T-cell (primary cell): ENCODE results near the gene RASAL1. TPM values are rescaled to one million over a fixed set of nuclear protein-coding genes. Genes with fewer than 3 reads are reported as not detected.

Experiments used
- ATAC-seq, 4 experiments: fragments of 200-7000 bp in 3 of 4; fragments of 150-1000 bp in 1 of 4; cut with Tn5 transposase; replicated peaks in 1 of 4; 1 replicate in 3 of 4; 2 replicates in 1 of 4; pipeline ENCODE4 v1.10.0; 2021; ENCODE audit warnings: moderate library complexity in 3 of 4, mild to moderate bottlenecking in 2 of 4, moderate number of reproducible peaks in 1 of 4
- CTCF ChIA-PET, 2 donors: fragments of 300-600 bp; sonication (Branson Sonifier 250); formaldehyde crosslinking; loops; one replicate each; lab custom pipeline; 2022; ENCODE audit warnings: antibody characterized with exemption in 2 of 2; lab: Charles Lee
- POLR2A ChIA-PET, 2 donors: fragments of 300-600 bp; sonication (Branson Sonifier 250); formaldehyde crosslinking; loops; one replicate each; lab custom pipeline; 2022; ENCODE audit warnings: antibody characterized with exemption in 2 of 2; lab: Charles Lee
- DNase-seq, 35 experiments: peaks; one replicate each; pipeline versions ENCODE4 v3.0.0 to v3.0.0-alpha.2; 2013 to 2023
- H3K27ac ChIP-seq: one replicate; pipeline ENCODE4 v1.5.1; 2013; ENCODE audit warnings: low read length
- H3K27me3 ChIP-seq, 2 experiments: replicated peaks in 1 of 2; 1 replicate in 1 of 2; 2 replicates in 1 of 2; pipeline versions ENCODE4 v1.6.1 to v1.7.0; 2013; ENCODE audit warnings: low read length in 1 of 2, mixed read lengths in 1 of 2; ENCODE audit not compliant: control insufficient read depth in 2 of 2, insufficient read depth in 2 of 2; ENCODE audit errors: extremely low read depth in 1 of 2
- H3K36me3 ChIP-seq, 2 donors: 1 replicate in 1 of 2; 2 replicates in 1 of 2; pipeline versions ENCODE4 v1.6.1 to v1.7.0; 2013; ENCODE audit warnings: low read length in 1 of 2; ENCODE audit not compliant: control insufficient read depth in 2 of 2, insufficient read depth in 1 of 2; ENCODE audit errors: extremely low read depth in 1 of 2
- H3K4me1 ChIP-seq, 2 experiments: 1 replicate in 1 of 2; 2 replicates in 1 of 2; pipeline versions ENCODE4 v1.6.1 to v1.7.0; 2013; ENCODE audit warnings: low read length in 2 of 2, mixed read lengths in 1 of 2; ENCODE audit not compliant: insufficient read depth in 2 of 2, control insufficient read depth in 1 of 2; ENCODE audit errors: extremely low read depth in 1 of 2
- H3K4me3 ChIP-seq, 2 donors: 1 replicate in 1 of 2; 2 replicates in 1 of 2; pipeline versions ENCODE4 v1.5.1 to v1.7.0; 2013; ENCODE audit warnings: mild to moderate bottlenecking in 2 of 2, low read length in 1 of 2, moderate library complexity in 1 of 2; ENCODE audit not compliant: control insufficient read depth in 1 of 2; ENCODE audit errors: extremely low read depth in 1 of 2
- H3K9me3 ChIP-seq: 2 replicates; pipeline ENCODE4 v1.7.0; 2013
- H3K27ac Mint-ChIP-seq, 2 donors: one replicate each; pipeline ENCODE4 v1.8.0; 2020 to 2021; ENCODE audit warnings: mild to moderate bottlenecking in 2 of 2, mixed read lengths in 2 of 2
- H3K27me3 Mint-ChIP-seq, 2 donors: one replicate each; pipeline ENCODE4 v1.8.0; 2021 to 2022; ENCODE audit warnings: mixed read lengths in 2 of 2
- H3K36me3 Mint-ChIP-seq: one replicate; pipeline ENCODE4 v1.8.0; 2021; ENCODE audit warnings: mixed read lengths
- H3K4me1 Mint-ChIP-seq, 3 donors: one replicate each; pipeline ENCODE4 v1.8.0; 2020 to 2022; ENCODE audit warnings: mixed read lengths in 3 of 3, mild to moderate bottlenecking in 1 of 3
- H3K4me3 Mint-ChIP-seq, 3 donors: one replicate each; pipeline ENCODE4 v1.8.0; 2020 to 2022; ENCODE audit warnings: mild to moderate bottlenecking in 3 of 3, mixed read lengths in 3 of 3, moderate library complexity in 3 of 3
- H3K9me3 Mint-ChIP-seq, 3 donors: one replicate each; pipeline ENCODE4 v1.8.0; 2020 to 2022; ENCODE audit warnings: mixed read lengths in 3 of 3
- WGBS: methylation state at CpG from one replicate; pipeline ENCODE4 v1.1.5; 2013; ENCODE audit warnings: missing lambda C conversion rate; ENCODE audit not compliant: insufficient coverage; 5-methylcytosine and 5-hydroxymethylcytosine counted together
- total RNA-seq, 35 experiments: library from RNA in 6 of 35; stranded (reverse) in 6 of 35; fragments of 120-200 nt in 1 of 35; gene quantifications; one replicate each; pipeline versions ENCODE4 v1.2.1 to v1.2.4 and lab custom pipeline; 2013 to 2026

RASAL1 gene
- total RNA-seq, 5 donors from 2014 or later (not counting 1 experiment from before 2014, with no cell fraction given), result 0.43 to 2.9 (median 0.85) TPM

GRCh38 chr12:113159937-113160336, 24.4 kb upstream of the RASAL1 start:
- Histone ChIP-seq H3K27me3 (peaks cover 0 to 5% of the 10 kb centered on the region in 2 experiments), H3K36me3 (peaks cover 13 to 63% of the 10 kb centered on the region in 2 donors), H3K27ac (no peak overlapping the region), H3K4me1 (peaks cover 0 to 2% of the 10 kb centered on the region in 2 experiments), H3K4me3 (no peak overlapping the region), H3K9me3 (no peaks in the 10 kb centered on the region)
- no peaks in the 10 kb centered on the region for H3K27me3 Mint-ChIP-seq
- no peak overlapping the region for H3K27ac Mint-ChIP-seq
- no peaks in the 10 kb centered on the region for H3K9me3 Mint-ChIP-seq
- CTCF ChIA-PET, result no interaction called here
- H3K4me3 Mint-ChIP-seq, result no peak overlapping the region
- POLR2A ChIA-PET, result interaction anchor here in 1 of 2 donors (0.6 kb wide), 1 partner anchor 53 kb away, joined by 9 read pairs; no protein-coding TSS in a partner anchor
- no peak for ATAC-seq
- no peak for DNase-seq
- peaks cover 0 to 9% (median 5%) of the 10 kb centered on the region in 3 donors for H3K4me1 Mint-ChIP-seq
- 100% methylated on average over 1 of the region's 7 CpGs for WGBS
- H3K36me3 Mint-ChIP-seq, result peaks cover 47% of the 10 kb centered on the region

DNA sequence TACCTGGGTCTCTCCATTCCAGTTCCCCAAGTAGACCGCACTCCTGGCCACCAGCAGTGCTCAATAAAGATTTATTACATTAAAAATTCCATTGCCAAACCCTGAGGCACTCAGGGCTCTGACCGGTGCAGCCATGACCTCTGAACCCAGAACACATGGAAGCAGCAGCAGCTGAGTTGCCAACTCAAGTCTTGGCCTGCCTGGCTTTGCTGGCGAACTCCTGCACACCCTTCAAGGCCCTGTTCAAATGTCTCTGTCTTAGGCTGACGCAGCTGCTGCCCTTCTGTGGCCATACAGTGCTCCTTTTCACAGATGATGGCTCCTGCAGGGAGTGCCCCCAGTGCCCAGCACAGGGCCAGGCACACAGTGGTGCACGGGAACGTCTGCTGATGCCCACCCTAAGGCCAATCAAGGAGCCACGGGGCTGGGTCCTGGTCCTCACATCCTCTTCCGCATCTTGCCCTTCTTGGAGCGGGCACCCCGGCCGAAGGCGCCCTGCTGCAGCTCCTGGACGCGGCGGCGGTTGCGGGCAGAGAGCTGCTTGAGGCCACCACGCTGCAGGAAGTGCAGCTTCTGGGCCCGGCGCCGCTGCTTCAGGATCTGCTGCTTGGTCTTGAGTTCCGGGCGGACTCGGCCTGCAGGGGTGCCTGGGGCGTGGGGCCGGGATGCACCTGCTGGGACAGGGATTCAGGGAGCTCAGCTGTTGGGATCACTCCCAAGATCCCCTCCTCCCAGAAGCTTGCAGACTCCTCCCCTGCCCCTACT, 23.1 kb upstream of the RASAL1 start:
- Histone ChIP-seq H3K36me3 (peaks cover 13 to 55% of the 10 kb centered on the region in 2 donors), H3K4me1 (peaks cover 0 to 15% of the 10 kb centered on the region in 2 experiments), H3K4me3 (no peak overlapping the region), H3K27me3 (peaks cover 0 to 18% of the 10 kb centered on the region in 2 experiments), H3K27ac (no peak overlapping the region), H3K9me3 (no peaks in the 10 kb centered on the region)
- H3K27me3 Mint-ChIP-seq, result peaks cover 0 to 3% of the 10 kb centered on the region in 2 donors
- ChIA-PET CTCF (no interaction called here), POLR2A (interaction anchor here in 1 of 2 donors (0.7 kb wide), 1 partner anchor 27 kb away, joined by 5 read pairs; the partner anchor contains the start of gene RITA1)
- DNase-seq (no peak), ATAC-seq (no peak)
- no peak overlapping the region for H3K4me3 Mint-ChIP-seq
- WGBS, result 98% methylated on average over 24 of the region's 26 CpGs
- H3K9me3 Mint-ChIP-seq, result no peaks in the 10 kb centered on the region
- peaks cover 5 to 15% (median 9%) of the 10 kb centered on the region in 3 donors for H3K4me1 Mint-ChIP-seq
- H3K27ac Mint-ChIP-seq, result no peak overlapping the region
- H3K36me3 Mint-ChIP-seq, result peaks cover 45% of the 10 kb centered on the region

DNA sequence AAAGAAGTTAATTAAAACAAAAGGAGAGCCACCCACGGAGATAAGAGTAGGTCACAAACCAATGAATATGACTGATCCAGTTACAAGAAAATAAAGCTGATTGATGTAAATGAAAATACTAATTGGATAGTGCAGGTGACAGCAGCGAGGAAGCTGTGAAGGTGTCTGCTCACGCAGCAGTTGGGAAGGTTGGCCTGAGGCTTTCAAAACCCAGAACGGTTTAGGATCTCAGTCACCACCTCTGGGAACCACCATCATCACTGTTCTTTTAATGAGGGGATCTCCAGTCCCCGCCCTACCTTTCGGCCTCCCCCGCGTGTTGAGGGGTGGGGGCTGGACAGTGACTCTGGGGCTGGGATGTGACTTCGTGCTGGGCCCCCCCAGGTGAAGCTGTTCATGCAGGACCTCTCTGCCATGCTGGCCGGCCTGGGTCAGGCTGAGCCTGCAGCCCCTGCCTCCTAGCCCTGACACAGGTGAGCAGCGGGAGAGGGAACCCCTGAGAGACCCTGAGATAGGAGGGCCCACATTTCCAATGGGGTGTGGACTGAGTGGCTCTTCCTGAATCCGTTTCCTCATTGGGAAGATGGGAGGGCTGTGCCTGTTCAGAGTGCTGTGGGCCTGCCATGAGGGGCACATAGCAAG, 21.8 kb upstream of the RASAL1 start:
- Mint-ChIP-seq H3K4me1 (peaks cover 13 to 23% (median 15%) of the 10 kb centered on the region in 3 donors), H3K27me3 (peaks cover 0 to 6% of the 10 kb centered on the region in 2 donors), H3K4me3 (no peak overlapping the region), H3K9me3 (no peaks in the 10 kb centered on the region), H3K27ac (peak overlapping the region in 1 of 2 donors; percentile 1), H3K36me3 (peaks cover 34% of the 10 kb centered on the region)
- peaks cover 0 to 27% of the 10 kb centered on the region in 2 experiments for H3K27me3 ChIP-seq
- WGBS, result 96% methylated on average over 4 of the region's 12 CpGs
- DNase-seq, result no peak
- H3K4me1 ChIP-seq, result peaks cover 0 to 26% of the 10 kb centered on the region in 2 experiments
- H3K27ac ChIP-seq, result no peak overlapping the region
- no peak overlapping the region for H3K4me3 ChIP-seq
- H3K36me3 ChIP-seq, result peaks cover 9 to 42% of the 10 kb centered on the region in 2 donors
- CTCF ChIA-PET, result no interaction called here
- POLR2A ChIA-PET, result no interaction called here
- no peak for ATAC-seq
- no peaks in the 10 kb centered on the region for H3K9me3 ChIP-seq

DNA sequence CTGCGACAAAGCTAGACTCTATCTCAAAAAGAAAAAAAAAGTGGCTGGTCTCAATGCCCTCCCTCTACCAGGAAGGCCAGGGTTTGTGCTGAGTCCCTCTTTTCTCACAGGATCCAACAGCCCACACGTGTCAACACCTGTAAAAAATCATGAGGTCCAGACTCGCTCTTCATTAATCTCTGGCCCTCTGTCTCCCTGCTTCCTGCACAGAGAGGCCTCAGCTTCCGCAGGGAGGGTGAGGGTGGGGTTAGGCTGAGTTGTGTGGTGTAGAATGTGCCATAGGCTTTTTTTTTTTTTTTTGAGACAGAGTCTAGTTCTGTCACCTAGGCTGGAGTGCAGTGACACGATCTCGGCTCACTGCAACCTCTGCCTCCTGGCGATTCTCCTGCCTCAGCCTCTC, 20.1 kb upstream of the RASAL1 start:
- ATAC-seq (no peak), DNase-seq (no peak)
- H3K27ac Mint-ChIP-seq, result no peak overlapping the region
- peaks cover 19 to 28% (median 19%) of the 10 kb centered on the region in 3 donors for H3K4me1 Mint-ChIP-seq
- H3K36me3 Mint-ChIP-seq, result peaks cover 22% of the 10 kb centered on the region
- WGBS, result 57% methylated on average over 5 of the region's 7 CpGs
- no peak overlapping the region for H3K4me3 ChIP-seq
- H3K9me3 ChIP-seq, result no peaks in the 10 kb centered on the region
- peaks cover 7 to 27% of the 10 kb centered on the region in 2 donors for H3K36me3 ChIP-seq
- CTCF ChIA-PET, result no interaction called here
- peaks cover 0 to 9% of the 10 kb centered on the region in 2 donors for H3K27me3 Mint-ChIP-seq
- POLR2A ChIA-PET, result no interaction called here
- peaks cover 0 to 30% of the 10 kb centered on the region in 2 experiments for H3K4me1 ChIP-seq
- no peak overlapping the region for H3K27ac ChIP-seq
- peak overlapping the region in 1 of 3 donors; percentile 17 for H3K4me3 Mint-ChIP-seq
- peaks cover 0 to 35% of the 10 kb centered on the region in 2 experiments for H3K27me3 ChIP-seq
- no peaks in the 10 kb centered on the region for H3K9me3 Mint-ChIP-seq

GRCh38 chr12:113155060-113155459, 19.5 kb upstream of the RASAL1 start:
- Mint-ChIP-seq H3K9me3 (no peaks in the 10 kb centered on the region), H3K4me3 (peak overlapping the region in 1 of 3 donors; percentile 84), H3K36me3 (peaks cover 18% of the 10 kb centered on the region), H3K27me3 (peaks cover 0 to 13% of the 10 kb centered on the region in 2 donors), H3K4me1 (peaks cover 19 to 28% (median 19%) of the 10 kb centered on the region in 3 donors), H3K27ac (no peak overlapping the region)
- 89% methylated on average over 10 of the region's 12 CpGs for WGBS
- POLR2A ChIA-PET, result interaction anchor here in 1 of 2 donors (0.6 kb wide), 1 partner anchor 31 kb away, joined by 3 read pairs; no protein-coding TSS in a partner anchor
- Histone ChIP-seq H3K27me3 (peaks cover 0 to 41% of the 10 kb centered on the region in 2 experiments), H3K4me3 (peak overlapping the region in 1 of 2 donors; percentile 77), H3K27ac (no peak overlapping the region), H3K9me3 (no peaks in the 10 kb centered on the region), H3K36me3 (peaks cover 4 to 22% of the 10 kb centered on the region in 2 donors), H3K4me1 (peaks cover 0 to 30% of the 10 kb centered on the region in 2 experiments)
- DNase-seq (no peak), ATAC-seq (no peak)
- CTCF ChIA-PET, result no interaction called here

DNA sequence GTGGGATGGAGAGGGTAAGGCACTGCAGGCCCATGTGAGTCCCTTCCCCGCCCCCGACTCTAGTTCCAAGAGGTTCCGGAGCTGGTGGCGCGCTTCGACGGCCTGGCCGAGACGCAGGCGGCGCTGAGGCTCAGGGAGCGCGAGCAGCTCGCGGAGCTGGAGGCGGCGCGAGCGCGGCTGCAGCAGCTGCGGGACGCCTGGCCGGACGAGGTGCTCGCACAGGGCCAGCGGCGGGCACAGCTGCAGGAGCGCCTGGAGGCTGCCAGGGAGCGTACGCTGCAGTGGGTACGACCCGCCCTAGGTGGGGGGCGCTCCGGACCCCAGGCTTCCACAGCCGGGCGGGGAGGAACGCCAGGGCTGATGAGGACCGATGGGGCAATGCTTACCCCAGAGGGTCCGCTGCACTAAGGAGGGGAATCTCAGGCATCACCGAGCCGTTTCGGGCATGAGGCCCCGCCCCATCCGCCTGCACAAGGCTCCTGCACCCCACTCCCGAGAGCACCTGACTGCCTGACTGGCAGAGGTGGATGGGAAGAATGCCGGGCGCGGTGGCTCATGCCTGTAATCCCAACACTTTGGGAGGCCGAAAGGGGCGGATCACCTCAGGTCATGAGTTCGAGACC, 18.9 kb upstream of the RASAL1 start:
- Mint-ChIP-seq H3K4me1 (peaks cover 19 to 28% (median 19%) of the 10 kb centered on the region in 3 donors), H3K36me3 (peaks cover 12% of the 10 kb centered on the region), H3K9me3 (no peaks in the 10 kb centered on the region), H3K27me3 (peaks cover 0 to 13% of the 10 kb centered on the region in 2 donors), H3K27ac (no peak overlapping the region), H3K4me3 (peak overlapping the region in 2 of 3 donors; percentile 80 to 84)
- ChIA-PET POLR2A (no interaction called here), CTCF (interaction anchor here in 1 of 2 donors (0.5 kb wide), 1 partner anchor 110 kb away, joined by 3 read pairs; no protein-coding TSS in a partner anchor)
- Histone ChIP-seq H3K27ac (no peak overlapping the region), H3K4me3 (peak overlapping the region; percentile 16 to 77), H3K36me3 (peaks cover 3 to 16% of the 10 kb centered on the region in 2 donors), H3K9me3 (no peaks in the 10 kb centered on the region), H3K27me3 (peaks cover 0 to 42% of the 10 kb centered on the region in 2 experiments), H3K4me1 (peaks cover 0 to 30% of the 10 kb centered on the region in 2 experiments)
- DNase-seq (peak in 6 of 35 experiments; percentile 16 to 36 (median 20)), ATAC-seq (peak in 2 of 4 experiments; percentile 8 to 21)
- 2% methylated on average over 43 of the region's 51 CpGs for WGBS
